Left ventricle myocardium inferior (tissue), 1 donor: ENCODE data around the gene SERPINB10. TPM values are rescaled to one million over a fixed set of nuclear protein-coding genes. Genes with fewer than 3 reads are reported as not detected.

ENCODE experiments used
- DNase-seq: peaks from one replicate; pipeline ENCODE4 v3.0.0-alpha.2; 2020
- H3K27ac ChIP-seq: fragments of 200-600 bp; replicated peaks from 2 replicates; pipeline ENCODE4 v1.8.0; 2021
- H3K27me3 ChIP-seq: fragments of 200-600 bp; 2 replicates; pipeline ENCODE4 v1.8.0; 2021; ENCODE audit warnings: low read depth
- H3K36me3 ChIP-seq: fragments of 200-600 bp; 2 replicates; pipeline ENCODE4 v1.8.0; 2021
- H3K4me1 ChIP-seq: fragments of 200-600 bp; 2 replicates; pipeline ENCODE4 v1.8.0; 2021
- H3K4me3 ChIP-seq: fragments of 200-600 bp; 2 replicates; pipeline ENCODE4 v1.8.0; 2021; ENCODE audit warnings: mild to moderate bottlenecking, moderate library complexity
- H3K9me3 ChIP-seq: fragments of 200-600 bp; replicated peaks from 2 replicates; pipeline ENCODE4 v1.8.0; 2021
- CTCF ChIP-seq: fragments of 200-600 bp; IDR thresholded peaks from 2 replicates; pipeline ENCODE4 v1.8.0; 2021; ENCODE audit warnings: antibody characterized with exemption, mild to moderate bottlenecking, borderline replicate concordance
- intact Hi-C: fragments of 100-400 bp; cut with micrococcal nuclease; formaldehyde crosslinking; loops from one replicate; pipeline ENCODE4 v1.11.0; 2022
- total RNA-seq: library from RNA; stranded (reverse); fragmentation: NEBNext Ultra II Directional; extraction: Animal tissue kit (Norgen Biotek cat#: 25700); gene quantifications from one replicate; pipeline ENCODE4 v1.2.1, GENCODE V29; 2021
- donor health status: DM: no; HTN: yes; CAD: no; lungs with severe emphysema.

The SERPINB10 gene
- total RNA-seq, 1 donor from 2014 or later = not detected

GRCh38 chr18:63974991-63975390, 67.2 kb downstream of the SERPINB10 start:
- H3K4me1 ChIP-seq = peaks cover 16% of the 10 kb centered on the region
- intact Hi-C loops = no loop called here
- H3K27ac ChIP-seq = no peak overlapping the region
- H3K9me3 ChIP-seq = no peaks in the 10 kb centered on the region
- TF ChIP-seq CTCF = peak; percentile 14
- no peaks in the 10 kb centered on the region for H3K27me3 ChIP-seq
- no peak for DNase-seq
- H3K4me3 ChIP-seq = no peak overlapping the region
- no peaks in the 10 kb centered on the region for H3K36me3 ChIP-seq

- no peak for DNase-seq
- Histone ChIP-seq H3K4me3 (no peak overlapping the region), H3K4me1 (peaks cover 13% of the 10 kb centered on the region), H3K36me3 (no peaks in the 10 kb centered on the region), H3K27ac (no peak overlapping the region), H3K9me3 (no peaks in the 10 kb centered on the region), H3K27me3 (no peaks in the 10 kb centered on the region)
- TF ChIP-seq CTCF = no peak
- intact Hi-C loops = no loop called here
Measured at GRCh38 chr18:63975628-63976027, 67.9 kb downstream of the SERPINB10 start.

- Histone ChIP-seq H3K27me3 (no peaks in the 10 kb centered on the region), H3K36me3 (peaks cover 5% of the 10 kb centered on the region), H3K4me3 (no peak overlapping the region), H3K9me3 (no peaks in the 10 kb centered on the region), H3K4me1 (peaks cover 8% of the 10 kb centered on the region), H3K27ac (no peak overlapping the region)
- no peak for DNase-seq
- TF ChIP-seq CTCF = no peak
- intact Hi-C loops = no loop called here
Measured at GRCh38 chr18:63977040-63977439, 69.3 kb downstream of the SERPINB10 start.

- intact Hi-C loops = no loop called here
- H3K27ac ChIP-seq = peak overlapping the region; percentile 2
Measured at GRCh38 chr18:63979409-63979920, 71.7 kb downstream of the SERPINB10 start.

GRCh38 chr18:63980027-63980426, 72.3 kb downstream of the SERPINB10 start:
- no peak for DNase-seq
- H3K27me3 ChIP-seq = no peaks in the 10 kb centered on the region
- H3K4me3 ChIP-seq = peak overlapping the region; percentile 18
- TF ChIP-seq CTCF = no peak
- H3K4me1 ChIP-seq = peaks cover 8% of the 10 kb centered on the region
- H3K27ac ChIP-seq = peak overlapping the region; percentile 2
- H3K36me3 ChIP-seq = peaks cover 13% of the 10 kb centered on the region
- no peaks in the 10 kb centered on the region for H3K9me3 ChIP-seq
- intact Hi-C loops = no loop called here

More at GRCh38 chr18:63979409-63979920, 71.7 kb downstream of the SERPINB10 start:
- Histone ChIP-seq H3K9me3 (no peaks in the 10 kb centered on the region), H3K4me1 (peaks cover 8% of the 10 kb centered on the region), H3K36me3 (peaks cover 9% of the 10 kb centered on the region), H3K27me3 (no peaks in the 10 kb centered on the region), H3K4me3 (peak overlapping the region; percentile 18)
- TF ChIP-seq CTCF = peak; percentile 88
- no peak for DNase-seq
